AG10803 (cell line): ENCODE measurements around the gene DCAKD.
A peak's percentile ranks its signal among the peaks of the same experiment; 100 is the strongest.
"Not testable (repeated sequence)": the region's sequence is repeated elsewhere in the genome, so short reads cannot be mapped to it uniquely, and the experiment has no call there.

Experiments used
- DNase-seq: peaks from one replicate; pipeline ENCODE4 v3.0.0; 2010; ENCODE audit warnings: low read depth
- H3K4me3 ChIP-seq: 2 replicates; pipeline ENCODE4 v1.5.1; 2011; ENCODE audit warnings: mild to moderate bottlenecking, low read length, control low read depth
- TF ChIP-seq, protein P1 (sequence below): conservative IDR thresholded peaks from 2 replicates; pipeline ENCODE4 v1.5.1; 2011; ENCODE audit warnings: mild to moderate bottlenecking, low read length, control low read depth, inconsistent platforms

Gene DCAKD

GRCh38 chr17:45063198-45063597 is 11.8 kb upstream of the DCAKD start:
- no peak for DNase-seq
- TF ChIP-seq, protein P1, sequence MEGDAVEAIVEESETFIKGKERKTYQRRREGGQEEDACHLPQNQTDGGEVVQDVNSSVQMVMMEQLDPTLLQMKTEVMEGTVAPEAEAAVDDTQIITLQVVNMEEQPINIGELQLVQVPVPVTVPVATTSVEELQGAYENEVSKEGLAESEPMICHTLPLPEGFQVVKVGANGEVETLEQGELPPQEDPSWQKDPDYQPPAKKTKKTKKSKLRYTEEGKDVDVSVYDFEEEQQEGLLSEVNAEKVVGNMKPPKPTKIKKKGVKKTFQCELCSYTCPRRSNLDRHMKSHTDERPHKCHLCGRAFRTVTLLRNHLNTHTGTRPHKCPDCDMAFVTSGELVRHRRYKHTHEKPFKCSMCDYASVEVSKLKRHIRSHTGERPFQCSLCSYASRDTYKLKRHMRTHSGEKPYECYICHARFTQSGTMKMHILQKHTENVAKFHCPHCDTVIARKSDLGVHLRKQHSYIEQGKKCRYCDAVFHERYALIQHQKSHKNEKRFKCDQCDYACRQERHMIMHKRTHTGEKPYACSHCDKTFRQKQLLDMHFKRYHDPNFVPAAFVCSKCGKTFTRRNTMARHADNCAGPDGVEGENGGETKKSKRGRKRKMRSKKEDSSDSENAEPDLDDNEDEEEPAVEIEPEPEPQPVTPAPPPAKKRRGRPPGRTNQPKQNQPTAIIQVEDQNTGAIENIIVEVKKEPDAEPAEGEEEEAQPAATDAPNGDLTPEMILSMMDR = no peak

GRCh38 chr17:45061606-45062205 is 10.3 kb upstream of the DCAKD start:
- H3K4me3 ChIP-seq = peak overlapping the region; percentile 100
- DNase-seq = no peak
- TF ChIP-seq, protein P1 = no peak

More at GRCh38 chr17:45063198-45063597, 11.8 kb upstream of the DCAKD start:
- no peak overlapping the region for H3K4me3 ChIP-seq

DNA sequence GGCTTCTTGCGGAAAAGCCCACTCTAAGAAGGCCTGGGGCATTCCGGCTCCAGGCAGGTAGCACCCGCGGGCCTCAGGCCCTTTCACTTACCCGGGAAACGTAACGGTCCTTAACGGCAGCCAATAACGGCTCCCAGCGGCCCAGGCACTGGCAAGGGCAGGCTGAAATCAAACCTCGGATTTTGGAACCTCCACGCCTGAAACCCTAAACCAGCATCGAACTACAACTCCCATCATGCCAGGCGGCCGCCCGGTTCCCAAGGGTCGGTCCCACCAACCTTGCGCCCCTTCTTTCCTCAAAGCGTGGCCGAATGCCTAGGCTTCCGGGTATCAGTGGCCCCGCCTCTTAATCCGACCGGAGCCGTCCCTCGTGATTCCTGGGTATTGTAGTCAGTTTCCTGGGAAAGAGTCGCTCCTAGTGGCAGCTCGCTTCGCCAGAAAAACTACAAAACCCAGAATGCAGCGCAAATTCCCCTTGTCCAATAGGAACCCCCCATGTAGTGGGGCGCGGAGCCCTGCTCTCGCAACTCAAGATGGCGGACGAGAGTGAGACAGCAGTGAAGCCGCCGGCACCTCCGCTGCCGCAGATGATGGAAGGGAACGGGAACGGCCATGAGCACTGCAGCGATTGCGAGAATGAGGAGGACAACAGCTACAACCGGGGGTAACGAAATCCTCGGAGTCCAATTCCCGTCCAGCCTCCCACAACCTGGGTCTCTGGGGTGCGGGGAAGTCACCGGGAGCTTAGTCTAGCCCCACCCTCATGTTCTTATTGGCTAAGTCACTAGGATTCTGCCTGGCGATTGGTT is 9.6 kb upstream of the DCAKD start, which contains the start of gene NMT1:
Gene NMT1, plus strand, starts transcription at position 521 of the 809 bp plus-strand sequence. Its CDS starts 13 bp downstream, at position 534.
- H3K4me3 ChIP-seq = peak within 1 kb of the TSS; percentile 100
- DNase-seq = peak; percentile 99
- TF ChIP-seq, protein P1 = no peak

- H3K4me3 ChIP-seq = peak overlapping the region; percentile 94
- TF ChIP-seq, protein P1 = no peak
- DNase-seq = no peak
These were observed 9.0 kb upstream of the DCAKD start for GRCh38 chr17:45060382-45060796.

GRCh38 chr17:45052052-45052772 is 780 bp upstream of the DCAKD start:
- TF ChIP-seq, protein P1 = no peak
- DNase-seq = peak; percentile 34
- H3K4me3 ChIP-seq = peak overlapping the region; percentile 71

GRCh38 chr17:45051720-45052051 is 254 bp upstream of the DCAKD start:
- H3K4me3 ChIP-seq, DNase-seq: not testable (repeated sequence)

GRCh38 chr17:45050481-45051059 is 862 bp downstream of the DCAKD start:
- H3K4me3 ChIP-seq = peak overlapping the region; percentile 83
- no peak for DNase-seq
- TF ChIP-seq, protein P1 = no peak
